ENCODE results near the gene VWA1.
"Not testable (repeated sequence)": the region's sequence is repeated elsewhere in the genome, so short reads cannot be mapped to it uniquely, and the experiment has no call there.

VWA1 gene

DNA sequence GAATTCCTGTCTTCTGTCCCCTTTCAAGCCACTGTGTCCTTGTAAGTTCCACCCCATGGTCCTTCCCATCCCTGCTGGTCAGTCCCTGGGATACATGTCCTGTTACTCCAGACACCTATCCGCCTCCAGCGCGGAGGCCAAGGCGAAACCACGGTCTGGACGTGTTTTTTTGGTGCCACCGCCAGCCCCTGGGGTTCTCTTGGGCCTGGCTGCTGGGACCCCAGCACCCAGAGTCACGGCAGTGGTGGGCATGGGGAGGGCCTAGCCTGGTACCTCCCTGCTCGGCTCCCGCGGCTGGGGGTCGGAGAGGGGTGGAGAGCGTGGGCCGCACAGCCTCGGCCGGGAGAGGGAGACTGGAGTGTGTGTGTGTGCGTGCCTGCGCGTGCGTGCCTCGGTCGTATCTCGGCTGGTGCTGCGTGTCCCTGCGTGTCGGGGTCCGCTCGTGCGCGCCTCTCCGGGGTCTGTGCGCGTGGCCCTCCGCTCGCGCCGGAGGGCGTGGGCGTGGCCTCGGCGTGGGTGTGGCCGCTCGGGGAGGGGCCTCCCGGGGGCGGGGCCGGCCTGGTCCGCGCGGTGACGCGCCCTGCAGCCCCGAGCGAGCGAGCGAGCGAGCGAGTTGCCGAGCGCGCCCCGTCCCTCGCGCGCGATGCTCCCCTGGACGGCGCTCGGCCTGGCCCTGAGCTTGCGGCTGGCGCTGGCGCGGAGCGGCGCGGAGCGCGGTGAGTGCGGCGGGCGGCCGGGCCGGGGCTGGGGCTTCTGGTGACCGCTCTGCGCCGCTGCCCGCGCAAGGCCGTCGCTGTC lies at the start of gene VWA1:
Gene VWA1 (plus strand): TSS at position 585 of the 798 bp plus-strand sequence. CDS start 59 bp downstream, at position 644.
- DNase-seq (ENCODE audit: low read depth in 1 of 2, low spot score in 1 of 2) = peak in 1 of 2 donors; percentile 46

DNA sequence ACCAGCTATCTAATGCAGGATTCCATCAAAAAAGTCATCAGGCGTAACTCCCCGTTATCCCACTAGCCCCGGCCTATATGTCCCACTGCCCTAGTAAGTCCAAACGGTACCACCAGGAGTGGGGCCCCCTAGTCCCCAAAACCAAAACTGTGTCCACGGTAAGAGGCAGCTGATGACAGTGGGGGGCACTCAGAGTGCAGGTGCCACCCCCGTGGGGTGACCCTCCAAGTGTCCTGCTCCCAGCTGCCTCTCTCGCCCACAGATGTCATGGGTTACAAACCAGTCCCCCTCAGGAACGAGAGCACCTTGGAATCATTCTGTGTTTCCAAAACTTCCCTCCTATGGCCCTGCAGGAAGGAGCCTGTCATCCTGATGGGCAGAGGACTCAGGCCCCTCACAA lies 49.6 kb upstream of the VWA1 start:
- DNase-seq (ENCODE audit: low read depth in 1 of 2, low spot score in 1 of 2) = no peak

GRCh38 chr1:1387098-1388077 lies 48.1 kb upstream of the VWA1 start:
- DNase-seq (ENCODE audit: low read depth in 1 of 2, low spot score in 1 of 2) = no peak

GRCh38 chr1:1388078-1388472 lies 47.4 kb upstream of the VWA1 start:
- DNase-seq (ENCODE audit: low read depth in 1 of 2, low spot score in 1 of 2) = no peak

- DNase-seq (ENCODE audit: low read depth in 1 of 2, low spot score in 1 of 2) = no peak
These were observed 44.8 kb upstream of the VWA1 start for GRCh38 chr1:1390675-1391074.

DNA sequence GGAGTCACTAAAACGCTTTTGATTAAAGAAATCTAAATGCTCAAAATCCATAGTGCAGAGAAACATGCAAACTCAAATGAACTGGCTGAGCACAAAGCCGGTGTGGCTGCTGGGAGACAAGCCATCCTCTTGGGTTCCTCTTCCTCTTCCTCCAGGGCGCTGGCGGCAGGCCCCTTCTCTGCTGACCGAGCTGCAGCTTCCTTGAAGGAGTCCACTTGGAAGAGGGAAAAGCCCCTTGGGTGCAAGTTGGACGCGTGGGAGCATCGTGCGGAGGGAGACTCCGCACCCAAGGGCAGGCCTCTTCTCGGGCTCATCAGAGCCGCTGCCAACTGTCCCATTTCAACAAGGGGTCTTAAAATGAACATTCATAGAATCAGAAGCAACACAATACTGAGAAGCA lies 44.3 kb upstream of the VWA1 start:
- no peak for DNase-seq (ENCODE audit: low read depth in 1 of 2, low spot score in 1 of 2)

DNA sequence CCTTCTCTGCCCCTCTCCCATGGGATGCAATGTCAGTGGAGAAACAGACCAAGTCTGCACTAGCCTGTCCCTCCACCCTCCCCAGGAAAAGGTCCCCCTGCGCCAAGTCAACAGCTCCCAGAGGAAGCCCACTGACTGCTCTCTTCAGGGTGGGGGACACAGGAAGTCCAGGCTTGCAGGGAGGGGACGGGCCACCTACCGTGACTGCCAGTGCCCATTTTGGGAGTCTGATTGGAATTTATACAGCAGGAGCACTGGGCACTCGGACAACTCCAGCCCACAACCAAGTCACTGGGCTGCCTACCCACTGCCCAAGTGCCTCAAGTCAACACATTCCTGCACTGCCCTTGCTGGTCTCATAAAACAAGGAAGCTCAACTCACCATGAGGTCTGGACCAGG lies 42.5 kb upstream of the VWA1 start:
- no peak for DNase-seq (ENCODE audit: low read depth in 1 of 2, low spot score in 1 of 2)

DNA sequence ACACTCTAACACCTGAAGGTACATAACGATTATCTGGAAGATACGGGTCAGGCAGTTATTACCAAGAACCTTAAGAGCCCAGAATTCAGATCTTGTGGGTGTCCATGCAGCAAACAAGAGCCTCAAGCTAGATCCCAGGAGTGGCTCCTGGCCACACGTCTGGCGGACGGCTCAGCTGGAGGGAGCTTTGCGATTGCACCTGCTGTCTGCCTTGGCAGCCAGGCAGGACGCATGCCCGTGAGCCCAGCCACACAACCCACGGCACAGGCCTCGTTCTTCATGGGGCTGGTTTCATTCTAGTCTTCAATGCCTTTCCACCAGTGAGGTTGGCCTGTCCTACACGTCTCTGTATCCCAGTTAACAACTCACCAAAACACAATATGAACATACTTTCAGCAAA lies 42.1 kb upstream of the VWA1 start:
- no peak for DNase-seq (ENCODE audit: low read depth in 1 of 2, low spot score in 1 of 2)

DNA sequence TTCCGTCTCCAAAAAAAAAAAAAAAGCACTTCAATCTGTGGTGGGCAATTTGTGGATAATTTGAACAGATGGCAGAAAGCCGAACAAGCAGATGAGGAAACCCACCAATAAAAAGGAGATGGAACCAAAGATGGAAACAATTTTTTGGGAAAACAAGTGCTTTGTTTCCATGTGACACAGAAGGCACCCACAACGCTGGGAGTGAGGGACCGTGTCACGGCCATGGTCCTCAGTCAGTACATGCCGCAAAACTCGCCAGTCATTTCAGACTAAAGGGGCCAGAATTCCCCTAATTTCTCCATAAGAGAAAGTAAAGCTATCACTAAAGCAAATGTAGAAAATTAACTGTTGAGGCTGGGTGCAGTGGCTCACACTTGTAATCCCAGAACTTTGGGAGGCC lies 41.4 kb upstream of the VWA1 start:
- no peak for DNase-seq (ENCODE audit: low read depth in 1 of 2, low spot score in 1 of 2)

GRCh38 chr1:1395166-1395565 lies 40.3 kb upstream of the VWA1 start:
- no peak for DNase-seq (ENCODE audit: low read depth in 1 of 2, low spot score in 1 of 2)

DNA sequence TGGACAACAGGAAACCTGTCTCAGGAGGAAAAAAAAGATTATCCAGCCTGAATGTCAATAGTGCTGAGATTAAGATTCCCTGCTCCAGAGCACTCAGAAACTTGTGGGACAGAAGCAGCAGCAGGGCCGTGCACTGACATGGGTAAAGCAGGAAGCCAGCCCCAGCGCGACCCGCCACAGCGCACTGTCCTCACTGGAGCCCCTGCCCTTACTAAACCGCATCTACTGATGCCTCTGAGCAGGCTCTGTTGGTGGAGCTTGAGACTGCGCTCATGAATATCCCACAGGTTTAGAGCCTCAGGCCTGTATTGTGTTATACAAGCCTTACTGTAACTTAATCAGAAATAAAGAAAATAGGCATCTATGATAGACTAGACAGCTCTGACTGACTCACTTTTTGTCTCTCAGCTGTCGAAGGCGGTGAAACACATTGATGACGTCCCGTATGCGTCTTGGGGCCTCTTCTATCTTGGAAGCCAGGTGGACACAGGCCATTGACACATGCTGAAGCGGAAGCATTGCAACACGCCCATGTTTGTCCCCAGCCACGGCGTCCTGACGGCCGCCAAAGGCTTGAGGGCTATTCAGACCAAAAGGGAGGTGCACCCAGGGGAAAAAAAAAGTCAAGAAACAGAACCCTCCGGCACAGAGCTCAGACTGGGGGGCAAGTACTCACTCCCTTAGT lies 37.5 kb upstream of the VWA1 start:
- no peak for DNase-seq (ENCODE audit: low read depth in 1 of 2, low spot score in 1 of 2)

- DNase-seq (ENCODE audit: low read depth in 1 of 2, low spot score in 1 of 2) = no peak
These were observed 36.8 kb upstream of the VWA1 start for GRCh38 chr1:1398677-1399186.

DNA sequence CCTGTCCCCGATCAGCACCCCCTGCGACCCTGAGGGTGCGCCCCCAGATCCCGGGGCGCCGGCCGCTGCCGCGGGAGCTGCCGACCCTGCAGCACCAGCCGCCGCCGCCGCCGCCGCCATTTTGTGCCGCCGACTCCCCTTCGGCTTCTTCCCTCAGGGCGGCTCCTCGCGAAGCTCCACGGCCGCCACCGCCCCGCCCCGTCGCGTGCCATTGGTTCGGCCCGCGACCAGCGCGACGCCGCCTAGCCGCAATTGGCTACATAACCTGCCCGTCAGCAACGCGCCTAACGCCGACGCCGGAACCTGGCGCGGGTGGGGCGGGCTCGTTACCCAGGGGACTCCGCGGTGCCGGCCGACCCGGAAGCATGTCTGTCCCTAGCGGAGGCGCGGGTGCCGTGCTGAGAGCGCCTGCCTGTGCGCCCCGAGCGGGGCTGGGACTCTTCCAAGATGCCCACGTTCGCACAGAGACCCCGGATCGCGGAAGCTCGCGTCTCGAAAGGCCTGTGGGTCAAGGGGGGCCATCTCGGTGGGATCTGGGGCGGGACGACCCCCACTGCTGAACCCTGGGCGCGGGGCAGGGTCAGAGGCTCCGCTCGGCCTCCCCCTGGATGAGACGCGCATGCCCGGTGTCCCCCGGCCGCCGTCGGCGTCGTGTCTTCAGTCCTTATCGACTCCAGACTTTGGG lies 36.2 kb upstream of the VWA1 start, which contains the start of gene CCNL2:
Gene CCNL2 (minus strand): TSS at position 149 of the 685 bp plus-strand sequence. CDS start 29 bp downstream, at position 120.
- DNase-seq (ENCODE audit: low read depth in 1 of 2, low spot score in 1 of 2) = peak; percentile 98 to 99

DNA sequence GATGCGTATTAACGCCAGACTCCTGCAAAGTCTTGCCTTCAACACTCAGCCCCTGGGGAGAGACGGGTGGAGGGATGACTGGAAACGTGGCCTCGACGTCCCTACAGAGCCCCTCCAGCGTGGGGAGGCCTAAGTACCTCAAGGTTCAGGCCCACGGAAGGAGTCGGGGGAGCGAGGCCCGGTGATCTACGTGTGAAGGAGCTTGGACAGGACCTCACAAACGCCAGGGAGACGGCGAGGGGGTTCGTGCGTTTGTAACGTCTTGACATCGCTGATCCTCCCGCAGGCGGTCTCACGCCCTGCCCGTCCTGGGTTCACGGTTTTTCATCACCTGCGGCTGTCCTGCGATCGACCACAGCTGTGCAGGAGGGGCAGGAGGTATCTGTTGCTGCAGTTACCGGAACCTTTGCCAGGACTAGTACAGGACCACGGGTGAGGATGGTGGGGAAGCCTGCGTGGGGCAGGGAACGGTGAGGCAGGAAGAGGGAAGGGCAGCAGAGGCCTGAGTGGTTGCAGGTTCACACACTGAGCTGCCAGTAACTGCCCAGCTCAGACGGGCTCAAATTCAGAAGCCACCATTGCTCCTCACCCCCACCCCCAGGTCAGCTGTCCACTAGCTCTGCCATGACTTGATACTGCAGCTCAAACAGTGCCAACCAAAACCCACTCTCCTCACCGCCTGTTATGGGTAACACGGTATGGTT lies 35.5 kb upstream of the VWA1 start:
- DNase-seq (ENCODE audit: low read depth in 1 of 2, low spot score in 1 of 2) = no peak

- no peak for DNase-seq (ENCODE audit: low read depth in 1 of 2, low spot score in 1 of 2)
These were observed 34.7 kb upstream of the VWA1 start for GRCh38 chr1:1400576-1401456.

- no peak for DNase-seq (ENCODE audit: low read depth in 1 of 2, low spot score in 1 of 2)
These were observed 34.0 kb upstream of the VWA1 start for GRCh38 chr1:1401457-1402010.

DNA sequence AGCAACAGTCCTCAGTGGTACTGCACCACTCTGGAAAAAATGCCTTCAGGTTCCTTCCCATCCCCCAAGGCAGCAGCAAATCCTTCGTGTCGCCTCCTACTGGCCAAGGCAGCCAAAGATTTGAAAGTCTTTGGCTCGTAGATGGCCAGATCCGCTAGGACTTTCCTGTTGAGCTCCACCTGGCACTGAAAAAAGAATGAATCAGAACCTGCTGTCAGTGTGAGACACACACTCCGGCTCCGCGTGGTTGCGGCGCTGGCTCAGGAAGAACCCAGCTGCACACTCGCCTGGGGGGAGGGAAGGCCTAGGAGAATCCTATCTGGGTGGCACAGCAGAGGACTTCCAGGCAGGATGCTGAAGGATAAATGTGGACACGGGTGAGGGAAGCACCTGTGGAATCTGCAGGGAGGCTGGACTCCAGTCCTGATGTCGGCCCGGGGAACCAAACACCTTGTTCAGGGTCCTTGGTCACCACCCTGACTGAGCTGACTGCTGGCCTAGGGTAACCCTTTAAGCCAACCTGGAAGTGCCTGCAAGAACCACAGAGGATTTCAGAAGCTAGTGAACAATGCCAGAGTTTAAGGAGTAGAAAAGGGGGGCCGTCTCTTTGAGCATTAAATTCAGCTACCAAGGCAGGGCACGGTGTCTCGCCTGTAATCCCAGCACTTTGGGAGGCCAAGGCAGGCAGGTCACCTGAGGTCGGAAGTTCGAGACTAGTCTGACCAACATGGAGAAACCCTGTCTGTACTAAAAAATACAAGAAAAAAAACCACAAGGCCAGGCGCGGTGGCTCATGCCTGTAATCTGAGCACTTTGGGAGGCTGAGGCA lies 33.2 kb upstream of the VWA1 start:
- no peak for DNase-seq (ENCODE audit: low read depth in 1 of 2, low spot score in 1 of 2)

GRCh38 chr1:1402901-1403392 lies 32.5 kb upstream of the VWA1 start:
- not testable (repeated sequence) for DNase-seq (ENCODE audit: low read depth in 1 of 2, low spot score in 1 of 2)
